WTC11 (cell line): ENCODE data around the gene PLEKHM3. TPM values are rescaled to one million over a fixed set of nuclear protein-coding genes. Genes with fewer than 3 reads are reported as not detected.
A peak's percentile ranks its signal among the peaks of the same experiment; 100 is the strongest.

ENCODE experiments used
- ATAC-seq: fragments of 200-7000 bp; cut with Tn5 transposase; 2 replicates; pipeline ENCODE4 v1.10.0; 2021; ENCODE audit warnings: mild to moderate bottlenecking, moderate library complexity
- CTCF ChIA-PET: fragments of 300-600 bp; sonication (Branson Sonifier 250); formaldehyde crosslinking; loops from one replicate; lab custom pipeline; 2021; ENCODE audit warnings: antibody characterized with exemption; lab: Charles Lee
- POLR2A ChIA-PET: fragments of 350-600 bp; sonication (Branson Sonifier 250); formaldehyde crosslinking; loops from one replicate; lab custom pipeline; 2021; ENCODE audit warnings: antibody characterized with exemption; lab: Charles Lee
- DNase-seq: peaks from one replicate; pipeline ENCODE4 v3.0.0; 2021; ENCODE audit warnings: low spot score
- H3K27ac Mint-ChIP-seq: 2 replicates; pipeline ENCODE4 v1.8.0; 2021; ENCODE audit warnings: mixed read lengths
- H3K27me3 Mint-ChIP-seq: 2 replicates; pipeline ENCODE4 v1.8.0; 2021; ENCODE audit warnings: low read depth, mild to moderate bottlenecking, moderate library complexity, mixed read lengths
- H3K36me3 Mint-ChIP-seq: 2 replicates; pipeline ENCODE4 v1.8.0; 2021; ENCODE audit warnings: mixed read lengths
- H3K4me1 Mint-ChIP-seq: 2 replicates; pipeline ENCODE4 v1.8.0; 2022; ENCODE audit warnings: mixed read lengths
- H3K4me3 Mint-ChIP-seq: 2 replicates; pipeline ENCODE4 v1.8.0; 2021; ENCODE audit warnings: mild to moderate bottlenecking, moderate library complexity, mixed read lengths
- H3K9me3 Mint-ChIP-seq: 2 replicates; pipeline ENCODE4 v1.8.0; 2021; ENCODE audit warnings: mixed read lengths
- ATF2 ChIP-seq: sonication (generic); formaldehyde crosslinking; IDR thresholded peaks from 2 replicates; pipeline ENCODE4 v1.8.1; 2022; ENCODE audit warnings: low read depth, missing genetic modification reagents, borderline replicate concordance
- ATF6 ChIP-seq: sonication (generic); formaldehyde crosslinking; IDR thresholded peaks from 2 replicates; pipeline ENCODE4 v1.8.1; 2023; ENCODE audit warnings: mild to moderate bottlenecking, missing genetic modification reagents
- CDX4 ChIP-seq: fragments of 250-450 bp; sonication (Bioruptor Pico); IDR thresholded peaks from 2 replicates; pipeline ENCODE4 v1.9.0; 2021; ENCODE audit warnings: moderate library complexity, mild to moderate bottlenecking, inconsistent platforms, borderline replicate concordance
- CREM ChIP-seq: sonication (generic); formaldehyde crosslinking; IDR thresholded peaks from 2 replicates; pipeline ENCODE4 v1.8.1; 2022; ENCODE audit warnings: mild to moderate bottlenecking, missing genetic modification reagents, moderate library complexity
- E2F5 ChIP-seq: sonication (generic); formaldehyde crosslinking; IDR thresholded peaks from 2 replicates; pipeline ENCODE4 v1.8.1; 2022; ENCODE audit warnings: mild to moderate bottlenecking, moderate library complexity, missing genetic modification reagents
- GRHL2 ChIP-seq: fragments of 250-450 bp; sonication (Bioruptor Pico); IDR thresholded peaks from 2 replicates; pipeline ENCODE4 v1.8.0; 2022; ENCODE audit warnings: mild to moderate bottlenecking, moderate library complexity; ENCODE audit not compliant: insufficient replicate concordance, severe bottlenecking
- JAZF1 ChIP-seq: fragments of 250-450 bp; sonication (Bioruptor Pico); IDR thresholded peaks from 2 replicates; pipeline ENCODE4 v1.9.0; 2021; ENCODE audit warnings: moderate library complexity, mild to moderate bottlenecking, inconsistent platforms
- JUN ChIP-seq: sonication (generic); formaldehyde crosslinking; IDR thresholded peaks from 2 replicates; pipeline ENCODE4 v1.8.0; 2023; ENCODE audit warnings: mild to moderate bottlenecking, missing genetic modification reagents
- MYBL2 ChIP-seq: sonication (generic); formaldehyde crosslinking; IDR thresholded peaks from 2 replicates; pipeline ENCODE4 v1.8.1; 2023; ENCODE audit warnings: mild to moderate bottlenecking, moderate library complexity, missing genetic modification reagents
- NFATC4 ChIP-seq: fragments of 250-450 bp; sonication (Bioruptor Pico); IDR thresholded peaks from 2 replicates; pipeline ENCODE4 v1.9.0; 2021; ENCODE audit warnings: mild to moderate bottlenecking
- NR1H2 ChIP-seq: sonication (generic); formaldehyde crosslinking; IDR thresholded peaks from 2 replicates; pipeline ENCODE4 v1.9.0; 2021; ENCODE audit warnings: mild to moderate bottlenecking, moderate library complexity, missing genetic modification reagents
- NR3C1 ChIP-seq: sonication (generic); formaldehyde crosslinking; conservative IDR thresholded peaks from 2 replicates; pipeline ENCODE4 v1.8.1; 2023; ENCODE audit warnings: low read depth, mild to moderate bottlenecking, missing genetic modification reagents
- OVOL2 ChIP-seq: fragments of 250-450 bp; sonication (Bioruptor Pico); IDR thresholded peaks from 2 replicates; pipeline ENCODE4 v1.9.0; 2021; ENCODE audit warnings: mild to moderate bottlenecking, borderline replicate concordance
- PRDM15 ChIP-seq: sonication (generic); formaldehyde crosslinking; IDR thresholded peaks from 2 replicates; pipeline ENCODE4 v1.8.0; 2022; ENCODE audit warnings: missing genetic modification reagents
- RORB ChIP-seq: fragments of 250-450 bp; sonication (Bioruptor Pico); IDR thresholded peaks from 2 replicates; pipeline ENCODE4 v1.9.0; 2021; ENCODE audit warnings: mild to moderate bottlenecking
- SMAD4 ChIP-seq: sonication (generic); formaldehyde crosslinking; IDR thresholded peaks from 2 replicates; pipeline ENCODE4 v1.8.0; 2022; ENCODE audit warnings: mild to moderate bottlenecking, missing genetic modification reagents
- TCF7 ChIP-seq: sonication (generic); formaldehyde crosslinking; IDR thresholded peaks from 2 replicates; pipeline ENCODE4 v1.8.0; 2022; ENCODE audit warnings: mild to moderate bottlenecking, low read depth, missing genetic modification reagents, moderate library complexity
- TEAD4 ChIP-seq: sonication (generic); formaldehyde crosslinking; IDR thresholded peaks from 2 replicates; pipeline ENCODE4 v1.8.0; 2022; ENCODE audit warnings: mild to moderate bottlenecking, missing genetic modification reagents
- ZNF121 ChIP-seq: sonication (generic); formaldehyde crosslinking; IDR thresholded peaks from 2 replicates; pipeline ENCODE4 v1.8.0; 2023; ENCODE audit warnings: missing genetic modification reagents
- ZNF138 ChIP-seq: sonication (generic); formaldehyde crosslinking; conservative IDR thresholded peaks from 2 replicates; pipeline ENCODE4 v1.8.1; 2022; ENCODE audit warnings: mild to moderate bottlenecking, moderate library complexity, missing genetic modification reagents
- ZNF281 ChIP-seq: sonication (generic); formaldehyde crosslinking; IDR thresholded peaks from 2 replicates; pipeline ENCODE4 v1.8.0; 2023; ENCODE audit warnings: mild to moderate bottlenecking, missing genetic modification reagents
- total RNA-seq: library from RNA; stranded (reverse); gene quantifications from 3 replicates; pipeline ENCODE4 v1.2.3, GENCODE V29; 2021

Gene PLEKHM3
- total RNA-seq, 1 experiment from 2014 or later, result 5.8 TPM

- no peak for TF ChIP-seq OVOL2 (CRISPR knock-in tag)
Measured at GRCh38 chr2:207935991-207936370, 89.3 kb downstream of the PLEKHM3 start (continued).

- no peaks in the 10 kb centered on the region for H3K27me3 Mint-ChIP-seq
- H3K4me1 Mint-ChIP-seq, result peaks cover 45% of the 10 kb centered on the region
- ChIA-PET POLR2A (interaction anchor here (1.0 kb wide), 1 partner anchor 37 kb away, joined by 3 read pairs; no protein-coding TSS in a partner anchor), CTCF (interaction anchor here (1.0 to 1.3 kb wide), 4 partner anchors 16 to 105 kb away, joined by 3 to 4 read pairs (median 3); no protein-coding TSS in a partner anchor)
- TF ChIP-seq CREM (CRISPR knock-in tag), result no peak
- no peak for TF ChIP-seq NR1H2
- no peak for TF ChIP-seq ZNF281
- no peak for TF ChIP-seq NFATC4 (CRISPR knock-in tag)
- TF ChIP-seq MYBL2 (CRISPR knock-in tag), result no peak
- 0 out of 2 replicates have a peak overlapping the region, but pooled peaks have one; percentile 12 for H3K27ac Mint-ChIP-seq
- ATAC-seq, result no peak
- no peaks in the 10 kb centered on the region for H3K36me3 Mint-ChIP-seq
- no peak for DNase-seq
- H3K4me3 Mint-ChIP-seq, result no peak overlapping the region
- H3K9me3 Mint-ChIP-seq, result no peaks in the 10 kb centered on the region
Measured at GRCh38 chr2:207935121-207935990, 90.0 kb downstream of the PLEKHM3 start.

GRCh38 chr2:207934720-207935119 is 90.6 kb downstream of the PLEKHM3 start:
- Mint-ChIP-seq H3K36me3 (no peaks in the 10 kb centered on the region), H3K9me3 (no peaks in the 10 kb centered on the region), H3K4me1 (peaks cover 45% of the 10 kb centered on the region), H3K27ac (no peak overlapping the region), H3K4me3 (no peak overlapping the region), H3K27me3 (no peaks in the 10 kb centered on the region)
- DNase-seq (no peak), ATAC-seq (no peak)
- ChIA-PET CTCF (interaction anchor here (1.0 to 1.6 kb wide), 4 partner anchors 15 to 106 kb away, joined by 3 to 5 read pairs (median 3); no protein-coding TSS in a partner anchor), POLR2A (no interaction called here)
- no peak for TF ChIP-seq TCF7 (CRISPR knock-in tag)
- TF ChIP-seq PRDM15 (CRISPR knock-in tag), result no peak
- no peak for TF ChIP-seq OVOL2 (CRISPR knock-in tag)
- no peak for TF ChIP-seq TEAD4 (CRISPR knock-in tag)
- no peak for TF ChIP-seq SMAD4 (CRISPR knock-in tag)
- no peak for TF ChIP-seq GRHL2 (CRISPR knock-in tag)
- no peak for TF ChIP-seq ZNF121 (CRISPR knock-in tag)
- no peak for TF ChIP-seq CDX4 (CRISPR knock-in tag)
- TF ChIP-seq ZNF138, result no peak
- no peak for TF ChIP-seq JUN (CRISPR knock-in tag)
- TF ChIP-seq E2F5 (CRISPR knock-in tag), result no peak
- TF ChIP-seq ATF2 (CRISPR knock-in tag), result no peak
- TF ChIP-seq RORB, result no peak
- no peak for TF ChIP-seq ATF6
- TF ChIP-seq NR3C1 (CRISPR knock-in tag), result no peak
- no peak for TF ChIP-seq JAZF1 (CRISPR knock-in tag)
